Mesangial cell (primary cell): ENCODE results near the gene TGIF2LX. TPM values are rescaled to one million over a fixed set of nuclear protein-coding genes. Genes with fewer than 3 reads are reported as not detected.

Source experiments
- total RNA-seq: library from RNA; depleted of rRNA; stranded (reverse); fragments of >200 nt; gene quantifications from 2 replicates; pipeline ENCODE4 v1.2.3, GENCODE V29; 2015

The TGIF2LX gene
- not detected in 2 replicates for total RNA-seq

DNA sequence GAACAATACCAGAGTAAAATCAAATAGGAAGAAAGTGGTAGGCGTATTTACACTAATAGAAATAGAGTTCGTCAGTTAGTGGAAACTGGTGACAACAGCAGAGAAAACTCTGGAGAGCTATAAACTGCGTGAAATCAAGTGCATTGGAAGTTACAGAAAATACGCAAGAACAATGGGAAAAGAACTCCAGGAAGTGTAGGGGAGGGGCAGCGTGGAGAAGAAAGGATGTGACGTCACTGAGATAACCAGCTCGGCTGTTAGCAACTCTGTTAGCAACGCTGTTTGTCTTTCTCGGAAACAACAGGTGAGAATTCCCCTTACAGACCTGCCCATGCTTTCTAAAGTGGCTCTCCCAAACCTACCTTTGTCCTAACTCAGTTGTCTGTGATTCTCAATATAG lies at the start of gene TGIF2LX:
TSS of gene TGIF2LX (plus strand) at position 244 of the 400 bp plus-strand sequence. CDS start 178 bp downstream, outside the sequence.

